22Rv1 (cell line): ENCODE results near the gene ADK.

ENCODE experiments used
- ZFX ChIP-seq: fragments of 450-650 bp; IDR thresholded peaks from 2 replicates; pipeline ENCODE4 v1.6.1; 2017; ENCODE audit warnings: antibody characterized with exemption, borderline replicate concordance
- TF ChIP-seq, protein P1 (sequence below): fragments of 450-650 bp; IDR thresholded peaks from 2 replicates; pipeline ENCODE4 v1.5.1; 2017; ENCODE audit warnings: mild to moderate bottlenecking

DNA sequence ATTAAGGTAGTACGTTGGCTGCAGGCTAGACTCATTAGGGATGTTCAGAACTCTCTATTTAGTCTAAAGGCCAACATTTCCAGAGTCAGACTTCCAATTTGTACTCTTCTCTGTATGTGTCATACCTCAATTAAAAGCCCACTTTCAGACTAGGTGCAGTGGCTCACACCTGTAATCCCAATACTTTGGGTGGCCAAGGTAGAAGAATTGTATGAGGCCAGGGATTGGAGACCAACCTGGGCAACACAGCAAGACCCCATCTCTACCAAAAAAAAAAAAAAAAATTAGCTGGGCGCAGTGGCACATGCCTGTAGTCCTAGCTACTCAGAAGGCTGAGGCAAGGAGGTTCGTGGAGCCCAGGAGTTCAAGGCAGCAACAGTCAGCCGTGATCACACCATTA is 484.6 kb downstream of the ADK start:
- TF ChIP-seq, protein P1, sequence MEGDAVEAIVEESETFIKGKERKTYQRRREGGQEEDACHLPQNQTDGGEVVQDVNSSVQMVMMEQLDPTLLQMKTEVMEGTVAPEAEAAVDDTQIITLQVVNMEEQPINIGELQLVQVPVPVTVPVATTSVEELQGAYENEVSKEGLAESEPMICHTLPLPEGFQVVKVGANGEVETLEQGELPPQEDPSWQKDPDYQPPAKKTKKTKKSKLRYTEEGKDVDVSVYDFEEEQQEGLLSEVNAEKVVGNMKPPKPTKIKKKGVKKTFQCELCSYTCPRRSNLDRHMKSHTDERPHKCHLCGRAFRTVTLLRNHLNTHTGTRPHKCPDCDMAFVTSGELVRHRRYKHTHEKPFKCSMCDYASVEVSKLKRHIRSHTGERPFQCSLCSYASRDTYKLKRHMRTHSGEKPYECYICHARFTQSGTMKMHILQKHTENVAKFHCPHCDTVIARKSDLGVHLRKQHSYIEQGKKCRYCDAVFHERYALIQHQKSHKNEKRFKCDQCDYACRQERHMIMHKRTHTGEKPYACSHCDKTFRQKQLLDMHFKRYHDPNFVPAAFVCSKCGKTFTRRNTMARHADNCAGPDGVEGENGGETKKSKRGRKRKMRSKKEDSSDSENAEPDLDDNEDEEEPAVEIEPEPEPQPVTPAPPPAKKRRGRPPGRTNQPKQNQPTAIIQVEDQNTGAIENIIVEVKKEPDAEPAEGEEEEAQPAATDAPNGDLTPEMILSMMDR = no peak
- no peak for TF ChIP-seq ZFX
